NCI-H128 (cell line): ENCODE results near the gene LMF2.

Experiments
- DNase-seq: peaks from one replicate; lab custom pipeline; 2025; ENCODE audit not compliant: unreplicated experiment; lab: John Stamatoyannopoulos, UW

The LMF2 gene

GRCh38 chr22:50504369-50505211 is 2.9 kb downstream of the LMF2 start:
- DNase-seq = no peak

- no peak for DNase-seq
Measured at GRCh38 chr22:50503475-50504145, 3.9 kb downstream of the LMF2 start.

- no peak for DNase-seq
Measured at GRCh38 chr22:50502628-50503474, 4.7 kb downstream of the LMF2 start.

- DNase-seq = no peak
Measured at GRCh38 chr22:50502096-50502495, 5.4 kb downstream of the LMF2 start.

- DNase-seq = no peak
Measured at GRCh38 chr22:50500452-50500851, 7.0 kb downstream of the LMF2 start.

- no peak for DNase-seq
Measured at GRCh38 chr22:50498322-50498890, 9.1 kb downstream of the LMF2 start.

- DNase-seq = no peak
Measured at GRCh38 chr22:50497093-50497492, 10.4 kb downstream of the LMF2 start.

GRCh38 chr22:50490531-50491308 is 16.8 kb downstream of the LMF2 start:
- DNase-seq = no peak

- DNase-seq = no peak
Measured at GRCh38 chr22:50489363-50490243, 17.9 kb downstream of the LMF2 start.

- DNase-seq = no peak
Measured at GRCh38 chr22:50488886-50489285, 18.6 kb downstream of the LMF2 start.

GRCh38 chr22:50488006-50488677 is 19.4 kb downstream of the LMF2 start:
- no peak for DNase-seq

- no peak for DNase-seq
Measured at GRCh38 chr22:50487290-50488005, 20.1 kb downstream of the LMF2 start.

GRCh38 chr22:50486561-50487289 is 20.8 kb downstream of the LMF2 start, which contains the start of gene MIOX:
TSS of gene MIOX (plus strand) at chr22:50486859. CDS start at chr22:50486898, 39 bp downstream.
- no peak for DNase-seq

- DNase-seq = no peak
Measured at GRCh38 chr22:50485221-50486131, 22.0 kb downstream of the LMF2 start.

GRCh38 chr22:50483977-50484853 is 23.3 kb downstream of the LMF2 start:
- no peak for DNase-seq
